Ectodermal cell (in vitro differentiated cells): ENCODE measurements around the gene SLC16A3.

ENCODE experiments used
- H3K27ac ChIP-seq: 2 replicates; pipeline ENCODE4 v1.7.0; 2013; ENCODE audit warnings: mild to moderate bottlenecking, low read depth, low read length; ENCODE audit not compliant: insufficient read depth, poor library complexity, severe bottlenecking
- H3K27me3 ChIP-seq: 2 replicates; pipeline ENCODE4 v1.7.0; 2013; ENCODE audit warnings: mild to moderate bottlenecking, low read length; ENCODE audit not compliant: insufficient read depth, control insufficient read depth, poor library complexity, severe bottlenecking
- H3K36me3 ChIP-seq: one replicate; pipeline ENCODE4 v1.7.0; 2013; ENCODE audit warnings: low read length; ENCODE audit not compliant: control insufficient read depth, insufficient read depth
- H3K4me1 ChIP-seq: one replicate; pipeline ENCODE4 v1.7.0; 2013; ENCODE audit warnings: low read length; ENCODE audit not compliant: control insufficient read depth, insufficient read depth
- H3K4me3 ChIP-seq: 2 replicates; pipeline ENCODE4 v1.7.0; 2013; ENCODE audit warnings: low read depth, low read length, control low read depth; ENCODE audit not compliant: insufficient read depth
- H3K9me3 ChIP-seq: 2 replicates; pipeline ENCODE4 v1.7.0; 2013; ENCODE audit warnings: mild to moderate bottlenecking, low read length, moderate library complexity; ENCODE audit not compliant: control insufficient read depth
- WGBS, 2 experiments: methylation state at CpG; one replicate each; pipeline ENCODE4 v1.1.7; 2013; ENCODE audit warnings: missing lambda C conversion rate in 2 of 2; 5-methylcytosine and 5-hydroxymethylcytosine counted together

SLC16A3 gene

GRCh38 chr17:82287868-82288801 lies 59.3 kb downstream of the SLC16A3 start:
- no peak overlapping the region for H3K4me3 ChIP-seq
- H3K27me3 ChIP-seq = no peaks in the 10 kb centered on the region
- no peaks in the 10 kb centered on the region for H3K9me3 ChIP-seq
- WGBS, 2 experiments = 90% methylated on average over 19 of the region's 19 CpGs
- no peak overlapping the region for H3K27ac ChIP-seq
- no peaks in the 10 kb centered on the region for H3K36me3 ChIP-seq
- H3K4me1 ChIP-seq = no peaks in the 10 kb centered on the region
